Retina (tissue), 1 donor: ENCODE results near the gene CHD3.
"Not testable (repeated sequence)": the region's sequence is repeated elsewhere in the genome, so short reads cannot be mapped to it uniquely, and the experiment has no call there.

Source experiments
- DNase-seq: peaks from one replicate; pipeline ENCODE4 v3.0.0-alpha.2; 2016

The CHD3 gene

DNA sequence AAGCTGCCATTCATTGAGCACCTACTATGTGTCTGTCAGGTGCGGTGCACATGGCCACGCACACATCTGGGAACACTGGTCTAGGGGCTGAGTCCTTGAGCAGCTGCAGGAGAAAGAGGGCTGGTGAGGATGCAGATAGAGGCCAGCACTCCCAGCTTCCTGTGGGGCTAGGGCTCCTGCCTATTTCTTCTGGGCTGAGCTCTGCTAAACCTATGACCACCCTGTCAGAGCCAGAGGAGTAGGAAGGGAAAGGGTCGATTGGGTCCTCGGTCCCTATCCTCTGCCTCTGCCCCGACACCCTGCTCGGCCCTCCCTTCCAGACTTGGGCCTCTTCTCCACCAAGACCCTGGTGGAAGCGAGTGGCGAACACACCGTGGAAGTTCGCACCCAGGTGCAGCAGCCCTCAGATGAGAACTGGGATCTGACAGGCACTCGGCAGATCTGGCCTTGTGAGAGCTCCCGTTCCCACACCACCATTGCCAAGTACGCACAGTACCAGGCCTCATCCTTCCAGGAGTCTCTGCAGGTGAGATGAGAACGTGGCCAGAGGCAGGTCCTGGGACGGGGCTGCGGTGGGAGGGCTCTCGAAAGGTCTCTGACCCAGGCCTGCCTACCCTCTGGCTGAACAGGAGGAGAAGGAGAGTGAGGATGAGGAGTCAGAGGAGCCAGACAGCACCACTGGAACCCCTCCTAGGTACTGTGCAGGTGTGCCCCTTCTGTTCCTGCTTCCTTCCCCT lies 37.7 kb upstream of the CHD3 start:
- no peak for DNase-seq

DNA sequence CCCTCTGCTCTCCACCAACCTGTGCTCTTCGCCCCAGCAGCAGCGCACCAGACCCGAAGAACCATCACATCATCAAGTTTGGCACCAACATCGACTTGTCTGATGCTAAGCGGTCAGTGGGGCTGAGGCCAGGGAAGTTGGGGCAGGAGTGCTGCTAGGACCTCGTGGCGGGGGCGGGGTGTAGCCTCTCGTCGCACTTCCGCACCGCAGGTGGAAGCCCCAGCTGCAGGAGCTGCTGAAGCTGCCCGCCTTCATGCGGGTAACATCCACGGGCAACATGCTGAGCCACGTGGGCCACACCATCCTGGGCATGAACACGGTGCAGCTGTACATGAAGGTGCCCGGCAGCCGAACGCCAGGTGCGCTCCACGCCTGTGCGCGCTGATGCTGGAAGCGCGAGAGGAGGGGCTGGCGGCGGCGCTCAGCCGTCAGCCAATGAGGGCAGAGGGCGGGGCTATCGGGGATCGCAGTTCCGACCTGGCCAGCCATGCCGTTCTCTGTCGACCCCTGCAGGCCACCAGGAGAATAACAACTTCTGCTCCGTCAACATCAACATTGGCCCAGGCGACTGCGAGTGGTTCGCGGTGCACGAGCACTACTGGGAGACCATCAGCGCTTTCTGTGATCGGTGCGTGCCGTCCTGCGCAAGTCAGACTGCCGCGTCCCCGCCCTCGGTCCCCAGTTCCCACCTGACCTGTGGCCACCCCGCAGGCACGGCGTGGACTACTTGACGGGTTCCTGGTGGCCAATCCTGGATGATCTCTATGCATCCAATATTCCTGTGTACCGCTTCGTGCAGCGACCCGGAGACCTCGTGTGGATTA lies 36.9 kb upstream of the CHD3 start:
- peak; percentile 90 for DNase-seq

DNA sequence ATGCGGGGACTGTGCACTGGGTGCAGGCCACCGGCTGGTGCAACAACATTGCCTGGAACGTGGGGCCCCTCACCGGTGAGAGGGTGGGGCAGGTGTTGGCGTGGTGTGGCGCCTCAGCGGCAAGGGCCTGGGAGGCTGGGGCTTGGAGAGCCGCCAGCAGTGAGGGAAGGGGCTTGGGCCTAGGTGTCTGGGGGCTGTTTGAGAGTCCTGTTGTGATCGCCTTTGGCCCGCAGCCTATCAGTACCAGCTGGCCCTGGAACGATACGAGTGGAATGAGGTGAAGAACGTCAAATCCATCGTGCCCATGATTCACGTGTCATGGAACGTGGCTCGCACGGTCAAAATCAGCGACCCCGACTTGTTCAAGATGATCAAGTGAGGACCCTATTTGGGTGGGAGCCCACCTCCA lies 36.3 kb upstream of the CHD3 start:
- no peak for DNase-seq

DNA sequence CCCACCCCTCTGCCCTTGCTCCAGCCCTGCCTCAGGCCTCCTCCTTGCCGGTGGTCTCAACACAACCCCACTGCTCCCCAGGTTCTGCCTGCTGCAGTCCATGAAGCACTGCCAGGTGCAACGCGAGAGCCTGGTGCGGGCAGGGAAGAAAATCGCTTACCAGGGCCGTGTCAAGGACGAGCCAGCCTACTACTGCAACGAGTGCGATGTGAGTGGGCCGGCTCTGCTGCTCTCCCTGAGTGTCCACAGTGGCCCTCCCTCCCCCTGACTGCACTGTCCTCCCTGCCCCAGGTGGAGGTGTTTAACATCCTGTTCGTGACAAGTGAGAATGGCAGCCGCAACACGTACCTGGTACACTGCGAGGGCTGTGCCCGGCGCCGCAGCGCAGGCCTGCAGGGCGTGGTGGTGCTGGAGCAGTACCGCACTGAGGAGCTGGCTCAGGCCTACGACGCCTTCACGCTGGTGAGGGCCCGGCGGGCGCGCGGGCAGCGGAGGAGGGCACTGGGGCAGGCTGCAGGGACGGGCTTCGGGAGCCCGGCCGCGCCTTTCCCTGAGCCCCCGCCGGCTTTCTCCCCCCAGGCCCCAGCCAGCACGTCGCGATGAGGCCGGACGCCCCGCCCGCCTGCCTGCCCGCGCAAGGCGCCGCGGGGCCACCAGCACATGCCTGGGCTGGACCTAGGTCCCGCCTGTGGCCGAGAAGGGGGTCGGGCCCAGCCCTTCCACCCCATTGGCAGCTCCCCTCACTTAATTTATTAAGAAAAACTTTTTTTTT lies 35.5 kb upstream of the CHD3 start:
- no peak for DNase-seq

DNA sequence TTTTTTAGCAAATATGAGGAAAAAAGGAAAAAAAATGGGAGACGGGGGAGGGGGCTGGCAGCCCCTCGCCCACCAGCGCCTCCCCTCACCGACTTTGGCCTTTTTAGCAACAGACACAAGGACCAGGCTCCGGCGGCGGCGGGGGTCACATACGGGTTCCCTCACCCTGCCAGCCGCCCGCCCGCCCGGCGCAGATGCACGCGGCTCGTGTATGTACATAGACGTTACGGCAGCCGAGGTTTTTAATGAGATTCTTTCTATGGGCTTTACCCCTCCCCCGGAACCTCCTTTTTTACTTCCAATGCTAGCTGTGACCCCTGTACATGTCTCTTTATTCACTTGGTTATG lies 34.9 kb upstream of the CHD3 start:
- no peak for DNase-seq

DNA sequence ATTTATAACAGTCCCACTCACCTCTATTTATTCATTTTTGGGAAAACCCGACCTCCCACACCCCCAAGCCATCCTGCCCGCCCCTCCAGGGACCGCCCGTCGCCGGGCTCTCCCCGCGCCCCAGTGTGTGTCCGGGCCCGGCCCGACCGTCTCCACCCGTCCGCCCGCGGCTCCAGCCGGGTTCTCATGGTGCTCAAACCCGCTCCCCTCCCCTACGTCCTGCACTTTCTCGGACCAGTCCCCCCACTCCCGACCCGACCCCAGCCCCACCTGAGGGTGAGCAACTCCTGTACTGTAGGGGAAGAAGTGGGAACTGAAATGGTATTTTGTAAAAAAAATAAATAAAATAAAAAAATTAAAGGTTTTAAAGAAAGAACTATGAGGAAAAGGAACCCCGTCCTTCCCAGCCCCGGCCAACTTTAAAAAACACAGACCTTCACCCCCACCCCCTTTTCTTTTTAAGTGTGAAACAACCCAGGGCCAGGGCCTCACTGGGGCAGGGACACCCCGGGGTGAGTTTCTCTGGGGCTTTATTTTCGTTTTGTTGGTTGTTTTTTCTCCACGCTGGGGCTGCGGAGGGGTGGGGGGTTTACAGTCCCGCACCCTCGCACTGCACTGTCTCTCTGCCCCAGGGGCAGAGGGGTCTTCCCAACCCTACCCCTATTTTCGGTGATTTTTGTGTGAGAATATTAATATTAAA lies 34.4 kb upstream of the CHD3 start:
- no peak for DNase-seq

DNA sequence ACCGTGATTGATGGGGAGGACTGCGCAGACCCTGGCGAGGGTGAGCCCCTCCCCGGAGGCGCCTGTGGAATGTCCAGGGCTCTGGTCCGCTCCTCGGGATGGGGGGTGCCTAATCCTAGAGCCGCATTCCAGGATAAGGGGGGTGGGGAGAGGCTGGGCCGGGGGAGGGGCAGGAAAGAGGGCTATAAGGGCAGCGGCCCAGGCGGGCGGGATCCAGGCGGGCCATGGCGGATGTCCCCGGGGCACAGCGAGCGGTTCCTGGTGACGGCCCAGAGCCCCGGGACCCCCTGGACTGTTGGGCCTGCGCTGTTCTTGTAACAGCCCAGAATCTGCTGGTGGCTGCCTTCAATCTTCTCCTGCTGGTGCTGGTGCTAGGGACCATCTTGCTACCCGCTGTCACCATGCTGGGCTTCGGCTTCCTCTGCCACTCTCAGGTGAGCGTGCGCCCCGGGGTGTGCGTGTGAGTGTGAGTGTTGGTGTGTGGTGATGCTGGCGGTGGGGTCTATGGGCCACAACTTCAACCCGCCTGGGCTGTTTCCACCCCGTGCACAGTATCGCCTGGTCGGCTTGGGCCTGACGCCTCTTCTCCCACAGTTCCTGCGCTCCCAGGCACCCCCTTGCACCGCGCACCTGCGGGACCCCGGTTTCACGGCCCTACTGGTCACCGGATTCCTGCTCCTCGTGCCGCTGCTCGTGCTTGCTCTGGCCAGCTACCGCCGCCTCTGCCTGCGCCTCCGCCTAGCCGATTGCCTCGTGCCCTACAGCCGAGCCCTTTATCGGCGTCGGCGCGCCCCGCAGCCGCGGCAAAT lies 33.5 kb upstream of the CHD3 start, which contains the start of gene TMEM88:
Gene TMEM88, plus strand, starts transcription at position 216 of the 809 bp plus-strand sequence. Its CDS starts 9 bp downstream, at position 225.
- DNase-seq: peak; percentile 57

DNA sequence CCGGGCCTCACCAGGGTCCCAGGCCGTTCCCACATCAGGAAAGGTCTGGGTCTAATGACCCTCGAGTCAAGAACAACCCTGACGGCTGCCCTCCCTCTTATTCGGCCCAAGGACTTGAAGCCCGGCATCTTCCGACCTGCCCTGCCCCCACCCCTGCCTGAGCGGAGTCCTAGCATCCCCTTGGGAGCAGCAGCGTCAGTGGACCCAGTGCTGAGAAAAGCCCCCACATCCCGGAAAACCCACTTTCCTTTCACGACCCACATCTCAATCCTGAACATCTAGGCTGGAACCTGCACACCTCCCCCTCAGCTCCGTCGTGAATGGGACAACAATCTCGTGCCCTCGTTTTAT lies 33.0 kb upstream of the CHD3 start:
- DNase-seq: peak; percentile 76

DNA sequence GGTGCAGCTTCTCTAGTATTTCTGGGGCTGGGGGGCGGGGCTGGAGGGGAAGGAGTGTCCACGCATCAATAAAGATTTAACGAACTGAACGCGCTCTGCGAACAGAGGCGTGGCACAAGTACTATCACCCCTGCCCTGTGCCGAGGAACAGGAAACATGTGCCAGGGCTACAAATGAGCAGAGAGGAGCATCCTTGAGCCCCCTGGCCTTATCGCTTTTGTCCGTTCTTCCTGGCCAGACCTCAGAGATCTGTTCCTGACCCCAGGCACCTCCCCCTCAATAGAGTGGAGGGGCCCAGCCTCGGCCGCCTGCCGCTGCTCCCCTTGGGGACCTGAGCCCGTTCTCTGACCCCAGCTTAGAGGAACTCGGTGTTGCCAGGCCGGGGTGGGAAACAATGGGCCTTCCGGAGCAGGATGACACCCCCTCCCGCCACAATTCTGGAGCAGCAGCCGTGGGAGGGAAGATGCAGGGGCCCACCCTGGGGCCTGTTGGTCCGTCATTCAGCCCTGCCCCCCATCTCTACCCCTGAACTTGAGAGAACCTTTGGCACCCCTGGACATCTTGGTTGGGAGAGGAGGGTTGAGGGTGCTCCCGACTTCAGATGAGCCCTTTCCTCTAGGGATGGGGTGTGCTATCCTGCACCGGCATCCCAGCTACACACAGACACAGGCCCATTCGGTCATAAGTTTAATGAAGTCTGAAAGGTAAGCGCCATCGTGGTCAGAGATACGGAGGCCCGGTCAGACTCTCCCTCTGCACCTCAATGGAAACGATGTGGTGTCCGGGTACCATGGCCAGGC lies 32.4 kb upstream of the CHD3 start:
- DNase-seq: peak; percentile 73

DNA sequence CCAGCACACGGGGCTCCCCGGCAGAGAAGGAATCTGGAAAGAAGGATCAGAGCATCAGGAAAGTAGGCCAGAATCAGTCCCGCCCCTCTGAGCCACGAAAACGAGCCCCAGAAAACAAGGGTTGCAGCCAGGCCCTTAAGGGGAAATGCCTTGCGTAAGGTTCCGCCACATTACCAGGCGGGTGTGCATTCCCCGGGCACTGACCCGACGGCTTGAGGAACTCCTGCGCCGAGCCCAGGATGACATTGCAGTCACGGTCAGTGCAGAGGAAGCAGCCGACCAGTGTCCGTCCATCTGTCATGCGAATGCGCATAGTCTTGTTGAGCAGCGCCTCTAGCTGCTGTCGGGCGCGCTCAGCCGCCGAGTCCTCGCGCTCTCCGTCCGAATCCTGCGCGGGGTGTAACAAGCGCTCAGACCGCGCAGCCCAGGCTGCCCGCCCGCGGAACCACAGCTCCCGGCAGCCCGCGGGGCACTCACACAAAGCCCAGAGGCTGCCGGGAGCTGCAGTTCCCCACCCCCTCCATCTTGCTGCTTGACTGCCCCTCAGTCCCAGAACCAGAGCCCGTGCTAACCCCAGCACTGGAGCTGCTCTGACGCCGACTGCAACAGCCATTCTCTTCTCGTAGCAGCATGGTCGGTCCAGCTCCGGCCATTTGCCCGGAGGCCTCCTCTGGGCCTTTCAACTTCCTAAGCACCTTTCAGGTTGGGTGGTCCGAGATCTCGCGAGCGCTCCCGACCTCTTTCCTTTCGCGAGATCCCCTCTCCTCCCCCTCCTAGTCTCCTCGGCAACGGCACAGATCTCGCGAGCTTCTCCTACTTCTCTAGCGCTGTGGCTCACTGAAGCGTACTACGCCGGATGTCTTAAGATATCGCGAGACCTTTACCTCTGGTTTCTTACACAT lies 31.5 kb upstream of the CHD3 start, which contains the start of gene NAA38:
Gene NAA38, minus strand, starts transcription at position 749 of the 902 bp plus-strand sequence. Its CDS starts 96 bp downstream, at position 653.
- peak; percentile 100 for DNase-seq

DNA sequence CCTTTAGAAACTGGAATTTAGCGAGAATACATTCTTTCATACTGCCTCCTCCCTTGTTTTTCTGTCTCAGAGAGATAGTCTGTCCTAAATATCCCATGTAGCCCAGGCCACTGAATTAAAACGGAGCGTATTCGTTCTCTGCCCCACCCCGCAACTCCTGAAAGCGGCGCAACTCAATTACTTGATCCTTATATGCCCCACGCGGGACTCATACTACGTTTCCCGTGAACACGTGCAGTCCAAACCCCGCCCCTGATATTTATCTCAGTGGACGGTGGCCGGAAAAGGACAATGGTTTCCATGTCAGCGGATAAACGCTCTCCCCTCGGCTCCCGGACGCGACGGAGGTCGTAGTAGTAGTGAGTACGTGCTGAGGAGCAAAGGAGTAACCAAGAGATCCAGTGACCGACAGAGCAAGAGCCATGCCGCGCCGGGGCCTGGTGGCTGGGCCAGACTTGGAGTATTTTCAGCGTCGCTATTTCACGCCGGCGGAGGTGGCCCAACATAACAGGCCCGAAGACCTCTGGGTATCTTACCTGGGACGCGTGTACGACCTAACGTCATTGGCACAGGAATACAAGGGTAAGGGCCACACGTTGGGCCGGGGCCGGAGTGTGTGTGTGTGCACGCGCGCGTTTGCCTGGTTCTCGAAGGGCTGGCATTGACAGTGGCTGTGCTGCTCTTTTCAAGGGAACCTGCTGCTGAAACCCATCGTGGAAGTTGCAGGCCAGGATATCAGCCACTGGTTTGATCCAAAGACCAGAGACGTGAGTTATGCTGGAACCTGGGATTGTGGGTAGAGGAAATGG lies 30.7 kb upstream of the CHD3 start, which contains the start of gene CYB5D1:
Gene CYB5D1, plus strand, starts transcription at position 291 of the 809 bp plus-strand sequence. Its CDS starts 132 bp downstream, at position 423.
- peak; percentile 98 for DNase-seq

DNA sequence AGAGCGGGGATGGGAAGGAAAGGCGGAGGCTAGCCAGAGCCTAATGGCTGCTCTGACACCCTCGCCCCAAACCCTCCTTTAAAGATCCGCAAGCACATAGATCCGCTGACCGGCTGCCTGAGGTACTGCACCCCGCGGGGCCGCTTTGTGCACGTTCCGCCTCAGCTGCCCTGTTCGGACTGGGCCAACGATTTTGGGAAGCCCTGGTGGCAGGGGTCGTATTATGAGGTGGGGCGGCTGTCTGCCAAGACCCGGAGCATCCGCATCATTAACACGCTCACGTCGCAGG lies 30.1 kb upstream of the CHD3 start:
- no peak for DNase-seq

DNA sequence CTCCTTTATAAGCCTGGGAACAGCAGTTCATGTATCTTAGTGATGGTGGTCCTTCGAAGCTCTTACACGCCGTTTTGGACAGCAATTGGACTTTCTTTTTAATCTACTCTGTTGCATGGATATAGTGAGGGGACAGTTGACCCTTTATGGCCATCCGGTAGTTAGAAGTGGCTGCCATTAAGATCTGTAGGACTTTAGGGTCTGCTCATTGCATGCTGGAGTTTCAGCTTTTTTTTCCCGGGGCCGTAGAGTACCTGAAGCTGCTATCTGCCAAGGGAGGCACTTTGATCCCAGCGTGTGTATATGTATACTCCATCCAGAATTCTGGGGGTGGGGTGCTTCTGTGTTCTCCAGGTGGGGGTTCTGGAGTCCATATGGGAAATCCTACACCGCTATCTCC lies 29.6 kb upstream of the CHD3 start:
- DNase-seq: no peak

DNA sequence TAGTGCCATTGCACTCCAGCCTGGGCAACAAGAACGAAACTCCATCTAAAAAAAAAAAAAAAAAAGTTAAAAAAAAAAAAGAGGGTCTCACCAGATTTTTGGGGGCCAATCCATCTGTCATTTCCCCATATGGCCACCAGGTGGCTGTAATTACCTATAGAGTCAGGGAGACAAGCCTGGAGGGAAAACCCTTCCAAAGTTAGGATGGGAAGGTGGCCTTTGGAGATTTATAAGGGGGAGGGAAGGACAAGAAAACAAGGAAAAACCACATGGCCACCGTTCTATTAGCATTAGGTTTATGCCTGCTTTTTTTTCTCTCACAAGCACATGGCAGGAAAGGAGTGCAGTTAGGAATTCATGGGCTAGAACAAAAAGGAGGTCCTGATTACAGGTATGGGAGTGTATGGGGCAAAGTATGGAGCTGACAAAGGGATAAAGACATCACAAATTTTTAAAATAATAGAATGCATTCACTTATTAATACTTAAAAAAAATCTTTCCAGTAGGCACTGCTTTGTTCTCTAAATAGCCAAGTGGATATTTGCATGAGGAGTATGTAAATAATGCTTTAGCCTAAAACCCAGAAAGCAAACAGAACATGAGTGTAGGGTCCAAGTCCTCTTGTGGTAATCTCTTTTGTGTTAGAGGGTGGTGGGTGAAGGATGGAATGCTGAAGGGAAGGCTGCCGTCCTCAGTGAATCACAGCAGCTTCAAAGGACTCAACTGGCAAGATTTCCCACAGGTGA lies 25.7 kb upstream of the CHD3 start:
- no peak for DNase-seq

DNA sequence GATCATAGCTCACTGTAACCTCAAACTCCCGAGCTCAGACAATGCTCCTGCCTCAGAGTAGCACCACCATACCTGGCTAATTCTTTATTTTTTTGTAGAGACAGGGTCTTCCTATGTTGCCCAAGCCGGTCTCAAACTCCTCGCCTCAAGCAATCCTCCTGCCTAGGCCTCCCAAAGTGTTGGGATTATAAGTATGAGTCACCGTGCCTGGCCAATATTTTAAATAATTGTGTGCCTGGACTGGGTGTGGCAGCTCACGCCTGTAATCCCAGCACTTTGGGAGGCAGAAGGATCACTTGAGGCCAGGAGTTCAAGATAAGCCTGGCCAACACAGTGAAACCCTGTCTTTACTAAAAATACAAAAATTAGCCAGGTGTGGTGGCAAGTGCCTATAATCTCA lies 24.2 kb upstream of the CHD3 start:
- DNase-seq: not testable (repeated sequence)

DNA sequence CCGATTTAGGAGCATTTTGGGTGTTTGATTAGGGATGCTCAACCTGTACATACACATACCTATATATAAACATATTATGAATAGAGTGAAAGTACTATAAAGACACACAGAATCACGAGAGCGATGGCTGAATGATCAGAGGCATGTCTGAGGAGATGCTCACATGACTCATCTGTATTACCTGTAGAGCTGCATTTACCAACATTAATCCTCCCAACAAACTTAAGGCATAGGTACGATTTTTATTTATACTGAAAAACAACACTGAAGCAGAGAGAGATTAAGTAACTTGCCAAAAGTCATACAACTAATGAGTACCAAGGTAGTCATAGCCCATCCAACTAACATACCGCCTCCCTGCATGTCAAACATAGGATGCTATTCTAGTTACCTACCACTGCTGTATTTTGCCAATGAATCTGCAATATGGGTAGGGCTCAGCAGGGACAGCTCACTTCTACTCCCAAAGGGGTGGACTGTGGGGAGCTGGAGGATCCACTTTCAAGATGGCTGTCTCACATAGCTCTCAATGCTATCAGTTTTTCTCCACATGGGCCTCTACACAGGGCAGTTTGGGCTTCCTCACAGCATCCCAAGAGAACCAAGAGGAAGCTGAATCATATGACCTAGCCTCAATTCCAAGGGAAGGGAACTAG lies 23.5 kb upstream of the CHD3 start:
- DNase-seq: no peak

DNA sequence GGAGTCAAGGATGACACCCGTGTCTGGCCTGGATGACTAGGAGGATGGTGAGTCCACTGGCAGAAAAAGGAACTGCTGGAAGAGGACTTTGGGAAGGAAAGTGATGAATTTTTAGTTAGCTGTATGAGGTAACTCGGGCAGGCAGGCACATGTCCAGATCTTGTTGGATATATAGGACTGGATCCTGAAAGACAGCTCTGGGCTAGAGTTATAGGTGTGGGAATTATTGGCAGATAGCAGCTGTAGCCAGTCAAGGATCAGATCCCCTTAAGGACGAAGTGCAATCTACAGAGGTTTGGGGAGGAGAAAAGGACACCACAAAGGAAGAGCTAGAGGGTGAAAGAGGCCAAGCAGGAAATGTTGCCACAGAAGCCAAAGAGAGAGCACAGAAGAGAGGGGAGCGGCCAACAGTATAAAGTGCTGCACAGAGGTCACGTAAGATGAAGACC lies 20.7 kb upstream of the CHD3 start:
- no peak for DNase-seq

DNA sequence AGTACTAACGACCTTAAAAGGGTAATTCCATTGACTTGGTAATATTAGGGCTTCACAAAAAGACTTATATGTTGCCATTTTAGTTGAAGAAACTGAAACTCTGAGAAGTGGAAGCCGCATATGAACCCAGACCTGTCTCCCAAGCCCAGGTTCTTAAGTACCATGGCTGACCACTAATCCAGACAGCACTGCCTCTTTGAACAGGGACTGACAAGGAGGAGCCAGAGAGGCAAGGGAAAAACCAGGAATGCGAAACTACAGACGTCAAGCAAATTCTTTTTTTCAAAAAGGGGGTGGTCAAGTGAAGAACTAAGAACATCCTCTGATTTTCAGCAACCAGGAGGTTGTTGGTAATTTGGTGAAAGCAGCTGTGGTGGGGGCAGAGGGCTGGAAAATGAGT lies 15.5 kb upstream of the CHD3 start:
- no peak for DNase-seq
